ENCODE measurements around the gene OR9A4.

OR9A4 gene

DNA sequence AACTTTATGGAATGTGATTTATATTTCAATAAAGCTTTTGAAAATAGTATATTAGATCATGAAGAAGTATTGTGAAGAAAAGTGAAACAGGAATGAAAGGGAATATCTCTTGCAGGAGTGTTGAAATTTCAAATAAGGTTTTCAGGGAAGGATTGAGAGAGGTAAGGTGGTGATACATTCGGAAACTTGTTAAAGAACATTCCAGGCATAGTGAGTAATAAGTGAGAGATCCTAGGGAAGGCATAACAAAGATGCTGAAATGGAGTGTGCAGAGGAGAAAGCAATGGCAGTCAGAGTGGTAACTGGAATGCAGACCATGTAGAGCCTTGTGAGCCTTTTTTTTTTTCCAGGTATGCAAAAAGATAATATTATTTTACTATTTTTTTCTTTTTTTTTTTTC lies 4.1 kb downstream of the OR9A4 start:
- TF ChIP-seq, protein P1, sequence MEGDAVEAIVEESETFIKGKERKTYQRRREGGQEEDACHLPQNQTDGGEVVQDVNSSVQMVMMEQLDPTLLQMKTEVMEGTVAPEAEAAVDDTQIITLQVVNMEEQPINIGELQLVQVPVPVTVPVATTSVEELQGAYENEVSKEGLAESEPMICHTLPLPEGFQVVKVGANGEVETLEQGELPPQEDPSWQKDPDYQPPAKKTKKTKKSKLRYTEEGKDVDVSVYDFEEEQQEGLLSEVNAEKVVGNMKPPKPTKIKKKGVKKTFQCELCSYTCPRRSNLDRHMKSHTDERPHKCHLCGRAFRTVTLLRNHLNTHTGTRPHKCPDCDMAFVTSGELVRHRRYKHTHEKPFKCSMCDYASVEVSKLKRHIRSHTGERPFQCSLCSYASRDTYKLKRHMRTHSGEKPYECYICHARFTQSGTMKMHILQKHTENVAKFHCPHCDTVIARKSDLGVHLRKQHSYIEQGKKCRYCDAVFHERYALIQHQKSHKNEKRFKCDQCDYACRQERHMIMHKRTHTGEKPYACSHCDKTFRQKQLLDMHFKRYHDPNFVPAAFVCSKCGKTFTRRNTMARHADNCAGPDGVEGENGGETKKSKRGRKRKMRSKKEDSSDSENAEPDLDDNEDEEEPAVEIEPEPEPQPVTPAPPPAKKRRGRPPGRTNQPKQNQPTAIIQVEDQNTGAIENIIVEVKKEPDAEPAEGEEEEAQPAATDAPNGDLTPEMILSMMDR (IDR thresholded peaks at IDR 0.05; ENCODE audit: extremely low read depth, missing control alignments): no peak

DNA sequence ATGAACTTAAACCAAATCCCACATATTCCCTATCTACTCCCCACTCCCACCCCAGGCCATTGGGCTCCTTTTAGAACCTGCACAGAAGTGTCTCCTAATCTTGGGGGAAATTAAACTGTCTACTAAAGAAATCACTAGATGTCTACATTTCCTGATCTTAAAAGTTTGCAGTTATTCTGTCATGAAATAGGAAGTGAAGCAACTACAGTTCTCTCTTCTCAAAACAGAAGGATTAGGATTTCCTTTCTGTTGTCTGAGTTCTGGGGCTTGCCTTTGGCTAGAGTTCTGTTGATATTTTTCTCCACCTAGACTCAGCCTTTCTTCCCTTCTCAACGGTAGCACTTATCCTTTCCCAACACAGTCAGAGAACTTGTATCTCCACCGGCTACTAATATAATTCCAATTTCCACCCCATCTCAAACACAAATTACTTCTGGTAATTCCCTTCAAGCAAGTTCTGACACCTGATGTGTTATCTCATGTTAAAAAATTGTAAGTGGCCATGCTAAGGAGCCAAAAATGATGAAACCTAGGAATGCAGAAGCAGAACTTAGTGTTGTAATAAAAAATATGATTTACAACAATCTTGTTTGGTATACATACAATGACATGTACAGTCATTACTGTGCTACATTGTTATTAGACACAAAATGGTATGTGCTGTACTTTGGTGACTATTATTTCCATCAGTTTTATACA lies 12.1 kb downstream of the OR9A4 start:
- TF ChIP-seq, protein P1 (IDR thresholded peaks at IDR 0.05; ENCODE audit: extremely low read depth, missing control alignments): no peak
- DNase-seq (ENCODE audit: low spot score): no peak

More for the DNA sequence above, 4.1 kb downstream of the OR9A4 start:
- DNase-seq (ENCODE audit: low spot score): no peak

DNA sequence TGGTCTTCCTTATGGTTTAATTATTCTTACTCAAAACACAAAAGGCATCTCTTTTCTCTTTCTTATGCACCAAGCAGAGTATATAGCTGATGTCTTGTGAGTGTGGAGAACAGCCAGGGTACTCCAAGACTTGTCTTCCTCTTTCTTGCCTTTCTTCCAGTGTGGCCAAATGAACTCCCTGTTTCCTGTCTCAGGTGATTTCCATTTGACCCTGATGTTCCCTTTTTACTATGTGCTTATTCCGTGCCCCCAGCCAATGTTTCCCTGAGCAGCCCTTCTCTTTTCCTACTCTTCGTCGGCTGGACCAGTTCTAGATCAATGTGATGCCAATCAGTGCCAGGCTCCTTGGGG lies 12.6 kb downstream of the OR9A4 start:
- TF ChIP-seq, protein P1 (IDR thresholded peaks at IDR 0.05; ENCODE audit: extremely low read depth, missing control alignments): no peak
- no peak for DNase-seq (ENCODE audit: low spot score)

DNA sequence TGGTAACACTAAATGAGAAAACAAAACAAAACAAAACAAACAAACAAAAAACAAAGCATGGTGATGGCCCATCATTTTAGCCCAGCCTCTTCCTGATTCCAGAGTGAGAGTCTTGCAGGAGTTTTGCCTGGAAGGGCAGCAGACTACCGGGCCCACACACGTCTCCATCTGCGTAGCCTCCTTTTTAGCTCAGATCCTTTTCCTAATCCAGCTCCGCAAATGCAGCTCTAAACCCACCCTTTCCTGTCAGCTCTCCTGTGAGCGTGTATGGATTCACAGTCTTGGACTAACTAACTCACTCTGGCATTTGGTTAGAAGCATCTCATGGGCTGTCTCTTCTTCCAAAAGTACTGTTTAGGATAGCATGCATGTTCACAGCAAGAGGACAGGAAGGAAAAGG lies 14.0 kb downstream of the OR9A4 start:
- TF ChIP-seq, protein P1 (IDR thresholded peaks at IDR 0.05; ENCODE audit: extremely low read depth, missing control alignments): no peak
- no peak for DNase-seq (ENCODE audit: low spot score)

DNA sequence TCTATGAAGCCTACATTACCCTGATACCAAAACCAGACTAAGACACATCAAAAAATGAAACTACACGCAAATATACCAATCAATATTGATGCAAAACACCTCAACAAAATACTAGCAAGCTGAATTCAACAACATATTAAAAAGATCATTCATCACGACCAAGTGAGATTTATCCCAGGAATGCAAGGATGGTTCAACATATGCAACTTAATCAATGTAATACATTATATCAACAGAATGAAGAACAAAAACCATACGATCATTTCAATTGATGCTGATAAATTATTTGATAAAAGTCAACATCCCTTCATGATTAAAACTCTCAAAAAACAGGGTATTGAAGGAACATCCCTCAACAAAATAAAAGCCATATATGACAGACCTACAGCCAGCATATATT lies 24.9 kb downstream of the OR9A4 start:
- DNase-seq (ENCODE audit: low spot score): no peak
- TF ChIP-seq, protein P1 (IDR thresholded peaks at IDR 0.05; ENCODE audit: extremely low read depth, missing control alignments): no peak

DNA sequence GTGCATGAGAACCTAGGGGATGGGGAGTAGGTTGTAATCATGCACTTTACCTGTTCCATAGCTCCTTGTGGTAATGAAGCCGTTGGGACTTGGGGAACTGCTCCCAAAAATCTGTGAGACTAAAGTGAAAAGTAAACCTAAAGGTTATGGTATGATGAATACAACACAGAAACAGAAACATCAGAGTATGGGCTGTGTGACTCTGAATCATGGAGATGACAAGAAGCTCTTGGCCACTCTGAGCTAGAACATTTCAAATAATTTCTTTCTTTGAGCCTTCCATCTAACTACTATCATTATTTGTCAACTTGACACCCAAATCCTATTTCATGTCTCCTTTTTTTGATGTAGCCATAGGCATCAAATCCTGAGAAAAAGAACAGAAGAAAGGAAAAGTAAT lies 27.6 kb downstream of the OR9A4 start:
- no peak for DNase-seq (ENCODE audit: low spot score)
- TF ChIP-seq, protein P1 (IDR thresholded peaks at IDR 0.05; ENCODE audit: extremely low read depth, missing control alignments): no peak

DNA sequence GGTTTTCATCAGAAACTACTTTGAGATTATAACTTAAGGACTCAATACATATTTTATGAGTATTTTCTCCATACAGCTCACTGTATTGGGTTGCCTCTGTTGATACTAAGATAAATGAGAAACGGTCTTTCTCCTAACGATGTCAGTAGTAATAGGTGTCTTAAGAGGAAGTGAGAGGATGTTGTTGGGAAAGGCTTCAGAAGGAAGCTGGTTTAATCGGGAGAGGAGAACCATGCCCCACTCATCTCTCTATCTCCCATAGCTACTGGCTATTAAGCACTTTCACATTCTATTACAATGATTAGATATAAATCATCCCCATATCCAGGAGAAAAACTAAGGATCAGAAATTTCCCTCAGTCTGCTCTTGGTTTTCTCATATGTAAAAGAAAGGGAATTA lies 28.6 kb downstream of the OR9A4 start:
- TF ChIP-seq, protein P1 (IDR thresholded peaks at IDR 0.05; ENCODE audit: extremely low read depth, missing control alignments): no peak
- no peak for DNase-seq (ENCODE audit: low spot score)

All from GM20000 (cell line).